Left cardiac atrium (tissue), 4 donors: ENCODE results near the gene SPINK7. TPM values are rescaled to one million over a fixed set of nuclear protein-coding genes. Genes with fewer than 3 reads are reported as not detected.
A peak's percentile ranks its signal among the peaks of the same experiment; 100 is the strongest.
"Not testable (repeated sequence)": the region's sequence is repeated elsewhere in the genome, so short reads cannot be mapped to it uniquely, and the experiment has no call there.

Experiments
- ATAC-seq, 2 donors: fragments of 200-7000 bp; cut with Tn5 transposase; one replicate each; pipeline ENCODE4 v1.9.1; 2020; ENCODE audit warnings: mild to moderate bottlenecking in 2 of 2, moderate library complexity in 2 of 2
- DNase-seq: peaks from one replicate; pipeline ENCODE4 v3.0.0-alpha.2; 2020
- intact Hi-C, 2 donors: fragments of 100-400 bp; cut with DNase I; formaldehyde crosslinking; loops; one replicate each; pipeline versions ENCODE4 v1.14.1 to v1.15.1; 2022 to 2023
- long read RNA-seq: library from polyadenylated mRNA; unstranded; transcript quantifications from one replicate; pipeline ENCODE4 v2.0.0, GENCODE V29; 2021
- total RNA-seq, 2 donors: library from RNA; stranded (reverse); fragmentation: NEBNext Ultra II Directional; extraction: Animal tissue kit (Norgen Biotek cat#: 25700); gene quantifications; one replicate each; pipeline ENCODE4 v1.2.1, GENCODE V29; 2021
- donor health status: DM: no; HTN: yes; CAD: no.
- donor health status: DM: no; HTN: yes; CAD: no; lungs with severe emphysema.
- donor health status: DM: yes; HTN: yes; CAD: no.
- donor health status: Dilated cardiomyopathy.

SPINK7 gene
- not detected for total RNA-seq
- long read RNA-seq: 0 reads

- DNase-seq (no peak), ATAC-seq (no peak)
- intact Hi-C loops: no loop called here
Measured at GRCh38 chr5:148312153-148312552, at the start of gene SPINK7. TSS of gene SPINK7 (plus strand) at chr5:148312423. CDS start at chr5:148312484, 61 bp downstream.

GRCh38 chr5:148267962-148268361 lies 44.3 kb upstream of the SPINK7 start:
- no peak for ATAC-seq
- intact Hi-C loops: no loop called here
- no peak for DNase-seq

- DNase-seq (peak; percentile 30), ATAC-seq (peak; percentile 44 to 87)
- intact Hi-C loops: no loop called here
Measured at GRCh38 chr5:148268566-148268965, 43.7 kb upstream of the SPINK7 start, which contains the start of gene SPINK13. TSS of gene SPINK13 (plus strand) at chr5:148268794. CDS start at chr5:148270073, 1,279 bp downstream.

- ATAC-seq, DNase-seq, intact Hi-C loops: not testable (repeated sequence)
Measured at GRCh38 chr5:148275129-148275528, 37.1 kb upstream of the SPINK7 start.

GRCh38 chr5:148280893-148281292 lies 31.3 kb upstream of the SPINK7 start:
- not testable (repeated sequence) for ATAC-seq, DNase-seq
- intact Hi-C loops: loop anchor here in 1 of 2 donors (2.0 kb wide), 1 partner anchor 60 kb away; no protein-coding TSS in a partner anchor

GRCh38 chr5:148281336-148281735 lies 30.9 kb upstream of the SPINK7 start:
- intact Hi-C loops: loop anchor here in 1 of 2 donors (2.0 kb wide), 1 partner anchor 61 kb away; no protein-coding TSS in a partner anchor
- ATAC-seq, DNase-seq: not testable (repeated sequence)

- ATAC-seq: peak in 1 of 2 donors; percentile 47
- DNase-seq: no peak
- intact Hi-C loops: loop anchor here in 1 of 2 donors (2.0 kb wide), 1 partner anchor 440 kb away; no protein-coding TSS in a partner anchor
Measured at GRCh38 chr5:148290271-148291195, 21.7 kb upstream of the SPINK7 start.

GRCh38 chr5:148297731-148298130 lies 14.5 kb upstream of the SPINK7 start:
- DNase-seq (no peak), ATAC-seq (no peak)
- intact Hi-C loops: no loop called here

GRCh38 chr5:148306446-148306845 lies 5.8 kb upstream of the SPINK7 start:
- intact Hi-C loops: no loop called here
- ATAC-seq: no peak
- no peak for DNase-seq

- no peak for ATAC-seq
Measured at GRCh38 chr5:148309019-148309418, 3.2 kb upstream of the SPINK7 start.

GRCh38 chr5:148309746-148310145 lies 2.5 kb upstream of the SPINK7 start:
- intact Hi-C loops: no loop called here
- DNase-seq (no peak), ATAC-seq (no peak)

More at GRCh38 chr5:148309019-148309418, 3.2 kb upstream of the SPINK7 start:
- intact Hi-C loops: no loop called here
- no peak for DNase-seq

GRCh38 chr5:148311484-148311883 lies 739 bp upstream of the SPINK7 start:
- DNase-seq (no peak), ATAC-seq (no peak)
- intact Hi-C loops: no loop called here

- ATAC-seq (no peak), DNase-seq (no peak)
- intact Hi-C loops: no loop called here
Measured at GRCh38 chr5:148314187-148314586, 2.0 kb downstream of the SPINK7 start.

- DNase-seq (no peak), ATAC-seq (peak in 1 of 2 donors; percentile 30)
- intact Hi-C loops: no loop called here
Measured at GRCh38 chr5:148314731-148315130, 2.5 kb downstream of the SPINK7 start.

- not testable (repeated sequence) for ATAC-seq
Measured at GRCh38 chr5:148320011-148320963, 8.1 kb downstream of the SPINK7 start.

GRCh38 chr5:148333262-148333849 lies 21.1 kb downstream of the SPINK7 start:
- intact Hi-C loops: no loop called here

More at GRCh38 chr5:148320011-148320963, 8.1 kb downstream of the SPINK7 start:
- DNase-seq, intact Hi-C loops: not testable (repeated sequence)

GRCh38 chr5:148335259-148335658 lies 23.0 kb downstream of the SPINK7 start, which contains the start of gene SPINK9:
TSS of gene SPINK9 (plus strand) at chr5:148335559. CDS start at chr5:148335614, 55 bp downstream.
- intact Hi-C loops: no loop called here
- ATAC-seq (no peak), DNase-seq (no peak)

More at GRCh38 chr5:148333262-148333849, 21.1 kb downstream of the SPINK7 start:
- ATAC-seq: no peak
- no peak for DNase-seq

GRCh38 chr5:148336704-148337435 lies 24.6 kb downstream of the SPINK7 start:
- ATAC-seq (no peak), DNase-seq (no peak)
- intact Hi-C loops: no loop called here
